A673 (cell line): ENCODE data around the gene GOLGA6C. TPM values are rescaled to one million over a fixed set of nuclear protein-coding genes. Genes with fewer than 3 reads are reported as not detected.
"Not testable (repeated sequence)": the region's sequence is repeated elsewhere in the genome, so short reads cannot be mapped to it uniquely, and the experiment has no call there.

Experiments
- BruUV-seq: library from RNA; stranded (reverse); fragments of 400-500 nt; replicated peaks from 2 replicates; lab custom pipeline; 2021; lab: Mats Ljungman, UMichigan
- CTCF ChIA-PET: fragments of 300-600 bp; sonication (Branson Sonifier 250); formaldehyde crosslinking; loops from one replicate; lab custom pipeline; 2022; ENCODE audit warnings: antibody characterized with exemption; lab: Charles Lee
- POLR2A ChIA-PET: fragments of 300-600 bp; sonication (Branson Sonifier 250); formaldehyde crosslinking; loops from one replicate; lab custom pipeline; 2022; ENCODE audit warnings: antibody characterized with exemption; ENCODE audit not compliant: low non-redundant PET; lab: Charles Lee
- DNase-seq: peaks from one replicate; pipeline ENCODE4 v3.0.0-alpha.2; 2015; ENCODE audit warnings: low spot score
- H3K27ac ChIP-seq: fragments of 200-600 bp; sonication (generic); 2 replicates; pipeline ENCODE4 v1.5.1; 2016; ENCODE audit warnings: mixed run types, low read depth, mild to moderate bottlenecking, mixed read lengths, antibody characterized with exemption, low read length; ENCODE audit not compliant: poor library complexity, severe bottlenecking
- H3K27me3 ChIP-seq: fragments of 200-600 bp; sonication (generic); replicated peaks from 2 replicates; pipeline ENCODE4 v1.6.1; 2017; ENCODE audit warnings: mixed run types, low read depth, mild to moderate bottlenecking, mixed read lengths, antibody characterized with exemption, low read length; ENCODE audit not compliant: insufficient read depth, poor library complexity
- H3K36me3 ChIP-seq: fragments of 200-600 bp; sonication (generic); 2 replicates; pipeline ENCODE4 v1.6.1; 2016; ENCODE audit warnings: mixed run types, mild to moderate bottlenecking, mixed read lengths, antibody characterized with exemption, low read length; ENCODE audit not compliant: insufficient read depth, poor library complexity, severe bottlenecking
- H3K4me1 ChIP-seq: fragments of 200-600 bp; sonication (generic); 2 replicates; pipeline ENCODE4 v1.6.1; 2017; ENCODE audit warnings: mixed run types, mild to moderate bottlenecking, mixed read lengths, antibody characterized with exemption, low read length; ENCODE audit not compliant: insufficient read depth, poor library complexity, severe bottlenecking
- H3K4me3 ChIP-seq: fragments of 200-600 bp; sonication (generic); 2 replicates; pipeline ENCODE4 v1.5.1; 2016; ENCODE audit warnings: low read depth, mixed run types, mild to moderate bottlenecking, mixed read lengths, low read length; ENCODE audit not compliant: poor library complexity, severe bottlenecking
- H3K9me3 ChIP-seq: fragments of 200-600 bp; sonication (generic); 2 replicates; pipeline ENCODE4 v1.6.1; 2016; ENCODE audit warnings: mixed run types, low read depth, mild to moderate bottlenecking, mixed read lengths, antibody characterized with exemption, low read length; ENCODE audit not compliant: poor library complexity, severe bottlenecking
- EZH2 ChIP-seq: fragments of 200-600 bp; sonication (generic); IDR thresholded peaks from 2 replicates; pipeline ENCODE4 v1.6.1; 2017; ENCODE audit warnings: borderline replicate concordance, low read depth, mild to moderate bottlenecking, mixed read lengths, antibody characterized with exemption, low read length; ENCODE audit not compliant: poor library complexity, severe bottlenecking
- intact Hi-C: fragments of 100-400 bp; cut with micrococcal nuclease; formaldehyde crosslinking; loops from one replicate; pipeline ENCODE4 v1.10.0; 2022; ENCODE audit not compliant: unreplicated experiment
- total RNA-seq: library from RNA; stranded (reverse); gene quantifications from 2 replicates; pipeline ENCODE4 v1.2.3, GENCODE V29; 2021
- TF ChIP-seq, protein P1 (sequence below): fragments of 300-800, 200-600 bp; sonication (generic); conservative IDR thresholded peaks from 2 replicates; pipeline ENCODE4 v1.5.1; 2017; ENCODE audit warnings: low read depth, mild to moderate bottlenecking, antibody characterized with exemption, low read length, moderate library complexity, mixed read lengths

Gene GOLGA6C
- total RNA-seq, 1 experiment from 2014 or later, result not detected

DNA sequence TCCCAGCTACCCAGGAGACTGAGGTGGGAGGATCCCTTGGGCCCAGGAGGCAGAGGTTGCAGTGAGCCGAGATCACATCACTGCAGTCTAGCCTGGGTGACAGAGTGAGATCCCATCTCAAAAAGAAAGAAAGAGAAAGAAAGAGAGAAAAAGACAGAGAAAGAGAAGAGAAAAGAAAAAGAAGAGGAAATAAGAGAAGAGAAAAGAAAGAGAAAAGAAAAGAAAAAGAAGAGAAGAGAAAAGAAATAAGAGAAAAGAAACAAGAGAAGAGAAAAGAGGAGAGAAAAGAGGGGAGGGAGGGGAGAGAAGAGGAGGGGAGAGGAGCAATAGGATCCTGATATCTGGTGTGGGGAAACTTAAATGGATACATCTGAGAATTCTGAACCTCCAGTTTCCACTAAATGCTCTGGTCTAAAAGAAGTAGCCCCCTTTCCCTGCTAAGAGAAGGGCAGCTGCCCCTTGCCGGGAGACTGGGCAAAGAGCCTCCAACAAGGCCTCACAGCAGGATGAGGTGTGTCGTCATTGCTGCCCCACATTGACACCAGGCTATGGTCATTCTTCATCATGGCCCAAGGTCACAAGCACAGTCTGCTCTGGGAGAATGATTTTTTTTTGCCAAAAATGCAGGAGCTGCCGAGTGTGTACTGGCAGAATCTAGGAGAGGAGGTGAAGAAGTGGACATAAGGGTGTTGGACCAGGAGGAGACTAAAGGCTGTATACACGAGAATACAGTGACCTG, 56.6 kb downstream of the GOLGA6C start:
- Histone ChIP-seq H3K36me3 (no peaks in the 10 kb centered on the region), H3K4me3 (no peak overlapping the region), H3K4me1 (no peaks in the 10 kb centered on the region), H3K27me3 (no peaks in the 10 kb centered on the region), H3K9me3 (no peaks in the 10 kb centered on the region), H3K27ac (no peak overlapping the region)
- DNase-seq, result no peak
- TF ChIP-seq, protein P1, sequence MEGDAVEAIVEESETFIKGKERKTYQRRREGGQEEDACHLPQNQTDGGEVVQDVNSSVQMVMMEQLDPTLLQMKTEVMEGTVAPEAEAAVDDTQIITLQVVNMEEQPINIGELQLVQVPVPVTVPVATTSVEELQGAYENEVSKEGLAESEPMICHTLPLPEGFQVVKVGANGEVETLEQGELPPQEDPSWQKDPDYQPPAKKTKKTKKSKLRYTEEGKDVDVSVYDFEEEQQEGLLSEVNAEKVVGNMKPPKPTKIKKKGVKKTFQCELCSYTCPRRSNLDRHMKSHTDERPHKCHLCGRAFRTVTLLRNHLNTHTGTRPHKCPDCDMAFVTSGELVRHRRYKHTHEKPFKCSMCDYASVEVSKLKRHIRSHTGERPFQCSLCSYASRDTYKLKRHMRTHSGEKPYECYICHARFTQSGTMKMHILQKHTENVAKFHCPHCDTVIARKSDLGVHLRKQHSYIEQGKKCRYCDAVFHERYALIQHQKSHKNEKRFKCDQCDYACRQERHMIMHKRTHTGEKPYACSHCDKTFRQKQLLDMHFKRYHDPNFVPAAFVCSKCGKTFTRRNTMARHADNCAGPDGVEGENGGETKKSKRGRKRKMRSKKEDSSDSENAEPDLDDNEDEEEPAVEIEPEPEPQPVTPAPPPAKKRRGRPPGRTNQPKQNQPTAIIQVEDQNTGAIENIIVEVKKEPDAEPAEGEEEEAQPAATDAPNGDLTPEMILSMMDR, result no peak
- no peak for TF ChIP-seq EZH2
- BruUV-seq, result no TSS peak
- ChIA-PET POLR2A (no interaction called here), CTCF (interaction anchor here (0.6 kb wide), 1 partner anchor 113 kb away, joined by 3 read pairs; the partner anchor contains the start of gene C15orf39)
- intact Hi-C loops, result no loop called here

DNA sequence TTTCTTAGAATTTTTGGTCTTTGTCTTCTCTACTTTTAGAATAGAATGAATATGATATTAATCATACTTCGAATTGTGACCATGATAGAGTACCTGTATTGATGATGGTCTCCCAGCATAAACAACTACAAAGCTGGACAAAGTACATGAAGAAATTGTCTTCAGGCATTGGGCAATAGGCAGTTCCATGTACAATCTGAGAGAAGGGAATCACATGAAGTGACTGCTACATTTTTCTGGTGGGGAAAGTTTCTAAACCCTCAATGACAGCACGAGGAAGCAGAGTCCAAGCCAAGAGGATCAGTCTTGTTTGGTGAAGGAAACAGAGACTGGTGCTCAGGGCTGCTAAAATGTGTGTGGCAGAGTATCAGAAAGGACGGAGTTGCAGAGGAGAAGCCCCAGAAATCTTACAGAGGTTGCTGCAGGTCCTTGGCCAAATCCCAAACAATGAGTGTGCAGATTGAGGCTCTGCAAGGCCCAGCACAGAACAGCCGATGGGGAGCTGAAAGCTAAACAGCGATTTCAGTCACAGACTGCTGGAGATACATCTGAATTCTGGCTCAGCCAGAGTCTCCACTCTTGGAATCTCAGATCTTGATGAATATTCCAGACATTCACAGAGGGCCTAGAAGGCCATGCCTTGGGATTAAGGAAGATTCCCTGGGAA, 61.2 kb downstream of the GOLGA6C start:
- BruUV-seq, DNase-seq, POLR2A ChIA-PET, intact Hi-C loops, H3K4me1 ChIP-seq, H3K36me3 ChIP-seq, H3K4me3 ChIP-seq, H3K27ac ChIP-seq, CTCF ChIA-PET, H3K27me3 ChIP-seq, H3K9me3 ChIP-seq: not testable (repeated sequence)

Other genes with a start within 250 kb of the GOLGA6C start
- 13.3 and 18.9 TPM in 2 replicates for gene PPCDC, start 234.7 kb upstream of the GOLGA6C start, total RNA-seq
- gene C15orf39, start 56.5 kb upstream of the GOLGA6C start, total RNA-seq, result 28.9 and 30.3 TPM in 2 replicates
- 0.13 TPM in 1 of 2 replicates, not detected in the other for gene GOLGA6D, start 24.5 kb downstream of the GOLGA6C start, total RNA-seq
- 109 and 126 TPM in 2 replicates for gene COMMD4, start 77.7 kb downstream of the GOLGA6C start, total RNA-seq
- 3.8 and 11.1 TPM in 2 replicates for gene NEIL1, start 88.7 kb downstream of the GOLGA6C start, total RNA-seq
- gene MAN2C1, start 110.3 kb downstream of the GOLGA6C start, total RNA-seq, result 169 and 205 TPM in 2 replicates
- gene SIN3A, start 193.4 kb downstream of the GOLGA6C start, total RNA-seq, result 74.7 and 86.3 TPM in 2 replicates